Mesodermal cell (in vitro differentiated cells): ENCODE results near the gene DNMT1.

ENCODE experiments used
- H3K27ac ChIP-seq: 2 replicates; pipeline ENCODE4 v1.7.0; 2013; ENCODE audit warnings: mild to moderate bottlenecking, low read depth, low read length, moderate library complexity; ENCODE audit not compliant: severe bottlenecking
- H3K36me3 ChIP-seq: 2 replicates; pipeline ENCODE4 v1.7.1; 2013; ENCODE audit warnings: mild to moderate bottlenecking, low read length, moderate library complexity; ENCODE audit not compliant: control insufficient read depth, insufficient read depth
- H3K4me1 ChIP-seq: one replicate; pipeline ENCODE4 v1.7.1; 2013; ENCODE audit warnings: mild to moderate bottlenecking, low read length; ENCODE audit not compliant: insufficient read depth, control insufficient read depth, poor library complexity, severe bottlenecking
- H3K4me3 ChIP-seq: 2 replicates; pipeline ENCODE4 v1.7.0; 2013; ENCODE audit warnings: low read length, control low read depth, mild to moderate bottlenecking; ENCODE audit not compliant: insufficient read depth, poor library complexity, severe bottlenecking; ENCODE audit errors: extremely low read depth
- H3K9me3 ChIP-seq: 2 replicates; pipeline ENCODE4 v1.7.1; 2013; ENCODE audit warnings: mild to moderate bottlenecking, low read length, moderate library complexity; ENCODE audit not compliant: control insufficient read depth
- WGBS, 2 experiments: methylation state at CpG; one replicate each; pipeline ENCODE4 v1.1.5; 2013; ENCODE audit warnings: missing lambda C conversion rate in 2 of 2; ENCODE audit not compliant: insufficient coverage in 2 of 2; 5-methylcytosine and 5-hydroxymethylcytosine counted together

The DNMT1 gene

DNA sequence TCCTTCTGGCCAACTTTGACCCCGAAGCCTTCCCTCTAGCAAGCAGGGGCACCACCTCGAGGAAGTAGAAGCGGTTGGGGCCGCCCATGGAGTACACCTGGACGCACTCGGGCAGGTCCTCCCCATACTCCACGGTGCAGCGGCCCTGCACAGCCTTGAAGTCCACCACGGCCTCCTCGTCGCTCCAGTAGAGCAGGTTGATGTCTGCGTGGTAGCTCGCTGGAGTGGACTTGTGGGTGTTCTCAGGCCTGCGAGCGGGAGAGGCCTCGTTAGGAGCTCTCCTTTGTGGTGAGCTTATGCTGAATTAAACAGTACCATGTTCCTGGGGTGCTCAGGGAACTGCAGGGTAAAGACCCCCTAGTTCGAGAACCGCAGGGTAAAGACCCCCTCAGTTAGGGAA lies 52.8 kb downstream of the DNMT1 start:
- Histone ChIP-seq H3K4me1 (no peaks in the 10 kb centered on the region), H3K36me3 (peaks cover 98% of the 10 kb centered on the region), H3K9me3 (no peaks in the 10 kb centered on the region), H3K27ac (no peak overlapping the region), H3K4me3 (no peak overlapping the region)
- 94 to 99% methylated on average over 15 to 16 of the region's 18 CpGs for WGBS, 2 experiments

DNA sequence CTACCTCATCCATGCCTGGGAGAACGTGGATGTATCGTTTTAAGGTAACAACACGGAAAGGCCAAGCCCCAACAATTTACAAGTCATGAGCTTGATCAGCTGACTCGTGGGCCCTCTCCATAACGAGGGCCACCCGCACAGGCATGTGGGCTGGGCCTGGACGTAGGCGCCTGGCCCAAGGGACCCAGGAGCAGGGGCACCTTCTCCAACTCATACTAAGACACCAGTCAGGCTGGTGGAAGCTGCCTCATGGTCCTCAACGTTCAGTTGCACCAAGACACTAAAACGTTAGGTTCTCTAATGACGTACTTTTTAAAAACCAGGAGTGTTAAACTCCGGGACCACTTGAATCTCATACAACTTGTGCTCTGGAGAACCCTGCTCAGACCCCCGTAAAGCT lies 53.3 kb downstream of the DNMT1 start:
- no peaks in the 10 kb centered on the region for H3K9me3 ChIP-seq
- peaks cover 97% of the 10 kb centered on the region for H3K36me3 ChIP-seq
- no peaks in the 10 kb centered on the region for H3K4me1 ChIP-seq
- no peak overlapping the region for H3K27ac ChIP-seq
- 97 to 98% methylated on average over 13 of the region's 13 CpGs for WGBS, 2 experiments
- H3K4me3 ChIP-seq = no peak overlapping the region

DNA sequence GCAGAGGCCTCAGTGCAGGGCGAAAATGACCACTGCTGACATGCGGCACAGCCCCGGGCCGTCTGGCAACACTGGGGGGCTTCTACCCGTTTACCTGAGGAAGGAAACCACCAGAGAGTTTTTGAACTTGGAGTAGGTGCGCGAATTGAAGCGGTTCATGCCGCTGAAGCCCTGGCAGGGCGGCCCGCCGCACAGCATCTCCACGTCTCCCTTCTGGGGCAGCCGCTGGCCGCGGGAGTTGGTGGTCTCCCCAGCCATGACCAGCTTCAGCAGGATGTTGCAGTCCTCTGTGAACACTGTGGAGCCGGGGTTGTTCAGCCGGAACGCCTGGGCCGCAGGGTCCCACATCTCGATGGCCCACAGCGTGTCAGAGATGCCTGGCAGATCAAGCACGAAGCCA lies 54.8 kb downstream of the DNMT1 start:
- no peak overlapping the region for H3K27ac ChIP-seq
- WGBS, 2 experiments = 96 to 98% methylated on average over 18 to 23 of the region's 23 CpGs
- H3K4me1 ChIP-seq = no peaks in the 10 kb centered on the region
- no peak overlapping the region for H3K4me3 ChIP-seq
- no peaks in the 10 kb centered on the region for H3K9me3 ChIP-seq
- H3K36me3 ChIP-seq = peaks cover 95% of the 10 kb centered on the region

DNA sequence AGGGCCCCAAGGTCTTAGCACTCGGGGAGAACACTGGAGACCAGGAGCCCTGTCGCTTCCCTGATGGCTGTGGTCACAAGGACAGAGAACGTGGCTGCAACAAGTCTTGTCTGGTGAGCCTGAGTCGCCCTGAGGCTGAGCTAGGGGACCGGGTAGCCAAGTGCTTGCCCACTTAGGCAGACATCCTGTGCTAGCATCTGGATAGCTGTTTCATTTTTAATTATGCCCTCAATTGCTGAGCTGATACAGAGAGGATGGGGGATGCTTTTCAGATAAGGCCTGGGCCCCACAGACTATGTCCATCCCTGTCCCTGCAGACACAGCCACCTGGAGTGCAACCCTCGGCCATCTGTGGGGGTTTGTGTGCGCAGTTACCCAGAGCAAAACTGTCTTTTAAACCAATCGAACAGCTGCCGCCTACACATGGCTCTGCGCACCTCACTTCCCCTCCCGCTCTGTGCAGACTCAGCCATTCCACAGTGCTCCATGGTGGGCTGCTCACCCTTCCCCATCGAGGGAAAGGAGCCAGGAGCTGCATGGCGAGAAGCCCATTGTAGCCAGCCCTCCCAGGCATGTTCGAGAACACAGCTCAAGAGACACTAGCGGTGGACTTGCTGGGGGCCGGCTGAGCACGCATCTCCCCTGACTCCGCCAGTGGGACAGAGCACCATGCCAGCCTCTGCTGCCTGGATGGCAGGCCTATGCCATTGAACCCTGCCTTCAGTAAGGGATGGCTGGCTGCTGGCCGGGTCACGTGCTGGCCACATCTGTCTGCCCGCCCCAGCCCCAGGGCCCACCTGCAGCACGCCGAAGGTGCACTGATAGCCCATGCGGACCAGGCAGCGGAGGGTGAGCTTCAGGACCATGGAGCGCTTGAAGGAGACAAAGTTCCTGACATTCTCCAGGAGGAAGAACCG lies 55.6 kb downstream of the DNMT1 start:
- peaks cover 94% of the 10 kb centered on the region for H3K36me3 ChIP-seq
- no peak overlapping the region for H3K4me3 ChIP-seq
- 98% methylated on average over 25 to 27 of the region's 27 CpGs for WGBS, 2 experiments
- H3K9me3 ChIP-seq = no peaks in the 10 kb centered on the region
- no peaks in the 10 kb centered on the region for H3K4me1 ChIP-seq
- H3K27ac ChIP-seq = no peak overlapping the region

DNA sequence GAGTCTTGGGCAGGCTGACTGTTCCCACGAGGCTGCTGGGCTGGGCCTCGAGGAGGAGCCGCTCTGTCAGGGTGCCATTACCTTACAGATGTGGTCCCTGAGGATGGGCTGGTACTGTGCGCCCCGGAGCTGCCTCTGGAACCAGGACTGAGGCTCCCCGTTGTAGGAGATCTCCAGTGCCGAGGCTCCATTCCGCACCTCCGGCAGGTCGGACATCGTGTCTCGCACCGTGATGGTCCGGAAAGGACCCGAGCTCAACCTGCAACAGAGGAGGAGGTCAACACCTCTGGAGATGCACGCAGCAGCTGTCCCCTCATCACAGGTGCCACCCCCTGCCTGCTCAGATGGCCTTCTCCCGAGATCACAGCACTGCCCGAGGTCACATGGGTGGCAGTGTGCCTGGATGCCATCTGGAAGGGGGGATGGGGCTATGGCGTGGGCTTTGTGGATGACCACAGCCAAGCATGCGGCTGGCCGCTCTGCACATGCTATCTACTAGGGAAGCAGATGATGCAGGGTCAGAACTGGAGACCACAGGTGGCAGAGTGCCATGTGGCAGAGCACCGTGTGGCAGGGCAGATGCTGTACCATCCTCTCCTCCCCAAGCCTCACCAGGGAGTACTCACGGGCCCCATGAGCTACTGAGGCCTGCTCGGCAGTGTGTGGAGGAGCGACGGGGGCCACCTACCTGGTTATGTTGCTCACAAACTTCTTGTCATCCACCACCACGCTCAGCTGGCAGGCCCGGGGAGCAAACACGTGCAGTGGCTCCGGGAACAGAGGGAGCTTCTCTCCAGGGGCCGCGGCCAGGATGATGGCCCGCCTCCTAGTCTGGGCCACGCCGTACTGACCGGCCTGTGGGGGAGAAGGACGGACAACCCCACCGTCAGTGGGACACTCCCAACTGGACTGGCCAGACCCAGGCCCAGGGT lies 56.7 kb downstream of the DNMT1 start:
- no peak overlapping the region for H3K4me3 ChIP-seq
- no peaks in the 10 kb centered on the region for H3K4me1 ChIP-seq
- 93 to 97% methylated on average over 28 to 36 of the region's 38 CpGs for WGBS, 2 experiments
- H3K36me3 ChIP-seq = peaks cover 95% of the 10 kb centered on the region
- no peaks in the 10 kb centered on the region for H3K9me3 ChIP-seq
- no peak overlapping the region for H3K27ac ChIP-seq

DNA sequence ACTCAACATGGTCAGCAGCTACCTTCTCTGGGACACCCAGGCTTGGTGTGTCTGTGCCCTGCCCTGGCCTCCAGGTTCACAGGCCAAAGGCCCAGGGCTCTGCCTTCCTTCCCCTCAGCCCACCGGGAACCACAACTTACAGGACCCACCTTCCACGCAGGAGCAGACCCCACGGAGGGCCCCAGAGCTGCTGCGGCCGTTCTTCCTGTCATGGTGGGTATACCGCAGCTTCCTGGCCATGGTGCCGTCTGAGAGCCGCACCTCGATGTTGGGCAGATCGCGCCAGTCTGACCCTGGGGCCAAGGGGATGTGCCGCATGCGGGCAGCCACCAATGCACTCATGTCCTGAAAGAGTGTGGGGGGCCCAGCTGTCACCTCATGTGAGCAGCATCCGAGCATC lies 57.8 kb downstream of the DNMT1 start:
- Histone ChIP-seq H3K4me1 (no peaks in the 10 kb centered on the region), H3K27ac (no peak overlapping the region), H3K4me3 (no peak overlapping the region), H3K36me3 (peaks cover 94% of the 10 kb centered on the region), H3K9me3 (no peaks in the 10 kb centered on the region)
- WGBS, 2 experiments = 98% methylated on average over 11 to 12 of the region's 14 CpGs

DNA sequence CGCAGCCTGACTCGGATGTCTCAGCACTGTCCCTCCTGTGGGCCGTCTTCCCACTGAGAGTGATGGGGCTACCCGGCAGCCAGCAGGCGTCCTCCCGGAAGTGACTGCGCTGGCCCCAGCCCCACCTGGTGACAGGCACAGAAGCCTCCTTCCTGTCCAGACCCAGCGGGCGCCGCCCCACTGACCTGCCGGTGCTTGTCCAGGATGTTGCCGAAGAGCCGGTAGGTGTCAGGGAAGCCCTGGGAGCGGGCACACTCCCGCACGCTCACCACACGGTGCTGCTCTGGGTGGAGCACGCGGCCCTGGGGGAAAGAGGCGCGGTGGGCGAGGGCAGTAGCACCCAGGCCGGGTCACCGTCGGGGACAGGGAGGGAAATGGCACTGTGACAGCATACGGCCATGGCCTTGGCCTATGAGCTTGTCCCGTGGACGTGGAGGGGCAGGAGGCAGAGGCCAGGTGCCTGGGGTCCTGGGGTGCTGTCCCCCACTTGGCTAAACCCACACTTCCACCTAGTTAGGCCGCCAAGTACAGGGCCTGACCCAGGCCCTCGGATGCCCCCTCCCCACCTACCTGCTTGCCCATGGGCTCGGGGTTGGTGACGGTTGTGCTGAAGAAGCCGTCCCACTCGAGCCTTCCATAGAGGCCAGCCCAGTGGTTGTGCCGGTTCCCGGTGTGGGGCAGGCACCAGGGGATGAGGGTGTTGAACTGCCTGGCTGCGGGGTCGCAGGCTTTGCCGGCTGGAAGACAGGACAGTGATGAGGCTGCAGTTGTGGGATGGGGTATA lies 59.0 kb downstream of the DNMT1 start:
- Histone ChIP-seq H3K36me3 (peaks cover 94% of the 10 kb centered on the region), H3K9me3 (no peaks in the 10 kb centered on the region), H3K4me1 (no peaks in the 10 kb centered on the region), H3K27ac (no peak overlapping the region), H3K4me3 (no peak overlapping the region)
- WGBS, 2 experiments = 95 to 96% methylated on average over 33 to 37 of the region's 39 CpGs

DNA sequence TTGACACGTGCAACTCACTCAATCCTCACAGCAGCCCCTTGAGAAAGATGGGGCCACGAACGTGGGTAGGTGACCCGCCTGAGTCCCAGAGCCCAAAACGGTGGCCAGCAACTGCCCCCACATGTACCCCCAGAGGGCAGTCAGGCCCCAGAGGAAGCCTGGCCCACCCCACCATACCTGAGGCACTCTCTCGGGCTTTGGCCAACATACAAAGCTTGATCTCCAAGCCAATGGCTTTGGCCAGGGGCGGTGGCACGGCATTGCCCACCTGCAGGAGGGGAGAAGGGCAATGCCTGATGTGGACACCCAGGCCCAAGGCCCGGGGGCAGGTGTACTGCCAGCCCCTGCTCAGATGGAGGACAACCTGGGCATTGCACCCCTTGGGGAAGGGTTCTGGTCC lies 60.7 kb downstream of the DNMT1 start:
- Histone ChIP-seq H3K27ac (no peak overlapping the region), H3K4me3 (no peak overlapping the region), H3K36me3 (peaks cover 95% of the 10 kb centered on the region), H3K9me3 (no peaks in the 10 kb centered on the region), H3K4me1 (no peaks in the 10 kb centered on the region)
- WGBS, 2 experiments = 92 to 95% methylated on average over 6 to 9 of the region's 9 CpGs

DNA sequence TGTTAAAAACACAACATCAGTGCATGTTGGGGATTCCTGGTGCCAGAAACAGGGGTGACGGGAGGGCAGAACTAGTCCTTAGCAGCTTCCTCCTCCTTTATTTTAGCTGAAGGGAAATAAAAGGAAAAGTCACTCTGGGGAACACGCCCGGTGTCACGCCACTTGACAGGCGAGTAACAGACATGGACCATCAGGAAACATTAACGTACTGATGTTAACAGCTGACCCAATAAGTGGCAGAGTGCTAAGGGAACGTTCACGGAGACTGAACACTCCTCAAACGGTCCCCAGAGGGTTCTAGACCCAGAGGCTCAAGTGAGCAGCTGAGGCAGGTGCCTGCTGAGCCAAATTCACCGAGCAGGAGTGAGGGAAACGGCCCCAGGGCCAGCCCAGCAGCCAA lies 61.2 kb downstream of the DNMT1 start:
- Histone ChIP-seq H3K4me3 (no peak overlapping the region), H3K36me3 (peaks cover 94% of the 10 kb centered on the region)
- WGBS, 2 experiments = 96% methylated on average over 7 to 11 of the region's 11 CpGs

DNA sequence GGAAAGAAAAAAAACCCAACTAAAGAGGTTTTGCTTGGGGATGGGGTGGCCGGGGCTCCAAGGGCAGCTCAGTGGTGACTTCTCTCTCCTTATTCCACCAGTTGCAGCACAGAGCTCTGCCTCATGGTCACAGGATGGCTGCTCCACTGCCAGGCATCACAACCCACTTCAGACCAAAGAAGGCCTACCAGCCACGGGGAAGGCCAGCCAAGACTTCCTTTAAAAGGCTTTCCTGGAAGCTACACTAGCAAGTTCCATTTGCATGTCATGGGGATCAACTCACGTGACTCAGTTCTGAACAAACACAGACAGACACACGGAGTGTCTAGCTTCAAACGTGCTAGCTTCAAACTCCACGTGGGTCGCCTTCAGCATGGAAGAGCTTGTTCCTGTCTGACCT lies 61.8 kb downstream of the DNMT1 start:
- H3K36me3 ChIP-seq = peaks cover 94% of the 10 kb centered on the region
- no peak overlapping the region for H3K4me3 ChIP-seq
- WGBS, 2 experiments = 96 to 97% methylated on average over 5 to 7 of the region's 7 CpGs
- H3K4me1 ChIP-seq = no peaks in the 10 kb centered on the region
- no peaks in the 10 kb centered on the region for H3K9me3 ChIP-seq
- no peak overlapping the region for H3K27ac ChIP-seq

More for the DNA sequence above, 61.2 kb downstream of the DNMT1 start:
- Histone ChIP-seq H3K4me1 (no peaks in the 10 kb centered on the region), H3K9me3 (no peaks in the 10 kb centered on the region), H3K27ac (no peak overlapping the region)
